Activated CD4-positive, alpha-beta T cell treated with anti-CD3 and anti-CD28 coated beads, Interleukin-2, amount 50 U/mL, for 16 hours (primary cell): ENCODE data around the gene INSRR.
A peak's percentile ranks its signal among the peaks of the same experiment; 100 is the strongest.

ENCODE experiments used
- DNase-seq: peaks from one replicate; pipeline ENCODE4 v3.0.0-alpha.2; 2020

INSRR gene

GRCh38 chr1:156893048-156893953 lies 34.4 kb upstream of the INSRR start, which contains the start of gene PEAR1:
PEAR1 (plus strand) TSS chr1:156893718; CDS start chr1:156903927, 10,209 bp downstream.
- DNase-seq, result no peak

- peak; percentile 88 for DNase-seq
These were observed 33.5 kb upstream of the INSRR start for GRCh38 chr1:156892190-156893047.

GRCh38 chr1:156889802-156890580 lies 31.1 kb upstream of the INSRR start:
- peak; percentile 66 for DNase-seq

- no peak for DNase-seq
These were observed 28.8 kb upstream of the INSRR start for GRCh38 chr1:156887734-156888133.

- DNase-seq, result no peak
These were observed 28.4 kb upstream of the INSRR start for GRCh38 chr1:156887317-156887716.

GRCh38 chr1:156886583-156887281 lies 27.8 kb upstream of the INSRR start:
- no peak for DNase-seq

- no peak for DNase-seq
These were observed 27.0 kb upstream of the INSRR start for GRCh38 chr1:156885880-156886355.

GRCh38 chr1:156885314-156885713 lies 26.4 kb upstream of the INSRR start:
- no peak for DNase-seq

GRCh38 chr1:156884560-156885184 lies 25.8 kb upstream of the INSRR start:
- DNase-seq, result no peak

- no peak for DNase-seq
These were observed 25.0 kb upstream of the INSRR start for GRCh38 chr1:156883919-156884318.

GRCh38 chr1:156882543-156882942 lies 23.6 kb upstream of the INSRR start:
- no peak for DNase-seq

- no peak for DNase-seq
These were observed 22.7 kb upstream of the INSRR start for GRCh38 chr1:156881663-156882062.

GRCh38 chr1:156881101-156881500 lies 22.2 kb upstream of the INSRR start:
- no peak for DNase-seq

- no peak for DNase-seq
These were observed 21.6 kb upstream of the INSRR start for GRCh38 chr1:156880473-156880872.

- no peak for DNase-seq
These were observed 21.0 kb upstream of the INSRR start for GRCh38 chr1:156879876-156880275.

- DNase-seq, result no peak
These were observed 18.7 kb upstream of the INSRR start for GRCh38 chr1:156877433-156878170.

- no peak for DNase-seq
These were observed 17.4 kb upstream of the INSRR start for GRCh38 chr1:156876281-156876680.

GRCh38 chr1:156875341-156875615 lies 16.4 kb upstream of the INSRR start:
- no peak for DNase-seq

- DNase-seq, result no peak
These were observed 15.8 kb upstream of the INSRR start for GRCh38 chr1:156874572-156875340.

- DNase-seq, result no peak
These were observed 15.2 kb upstream of the INSRR start for GRCh38 chr1:156874142-156874541.
